ENCODE data around the gene P3H3.

The P3H3 gene

GRCh38 chr12:6828781-6829535 is 751 bp downstream of the P3H3 start:
- peak; percentile 27 for DNase-seq

- DNase-seq = no peak
These were observed 1.5 kb downstream of the P3H3 start for GRCh38 chr12:6829536-6830220.

GRCh38 chr12:6830286-6830890 is 2.2 kb downstream of the P3H3 start:
- no peak for DNase-seq

GRCh38 chr12:6830999-6831398 is 2.8 kb downstream of the P3H3 start:
- no peak for DNase-seq

GRCh38 chr12:6831450-6831995 is 3.3 kb downstream of the P3H3 start:
- no peak for DNase-seq

- DNase-seq = no peak
These were observed 3.9 kb downstream of the P3H3 start for GRCh38 chr12:6832125-6832524.

GRCh38 chr12:6833189-6833890 is 5.1 kb downstream of the P3H3 start:
- no peak for DNase-seq

- no peak for DNase-seq
These were observed 6.0 kb downstream of the P3H3 start for GRCh38 chr12:6834254-6834653.

- no peak for DNase-seq
These were observed 6.7 kb downstream of the P3H3 start for GRCh38 chr12:6834873-6835272.

- DNase-seq = no peak
These were observed 8.6 kb downstream of the P3H3 start for GRCh38 chr12:6836851-6837250.

GRCh38 chr12:6837370-6838060 is 9.3 kb downstream of the P3H3 start:
- DNase-seq = no peak

- DNase-seq = no peak
These were observed 10.6 kb downstream of the P3H3 start for GRCh38 chr12:6838854-6839253.

GRCh38 chr12:6839482-6840201 is 11.4 kb downstream of the P3H3 start:
- DNase-seq = no peak

- DNase-seq = no peak
These were observed 12.1 kb downstream of the P3H3 start for GRCh38 chr12:6840330-6840729.

GRCh38 chr12:6840761-6841515 is 12.7 kb downstream of the P3H3 start, which contains the start of gene GNB3:
Gene GNB3 (plus strand): TSS chr12:6840925. CDS start chr12:6841288, 363 bp downstream.
- DNase-seq = no peak

GRCh38 chr12:6842075-6842474 is 13.9 kb downstream of the P3H3 start:
- no peak for DNase-seq

GRCh38 chr12:6843118-6843902 is 15.1 kb downstream of the P3H3 start:
- no peak for DNase-seq

- no peak for DNase-seq
These were observed 17.2 kb downstream of the P3H3 start for GRCh38 chr12:6845395-6845794.

GRCh38 chr12:6846316-6846869 is 18.2 kb downstream of the P3H3 start:
- no peak for DNase-seq

- DNase-seq = no peak
These were observed 19.5 kb downstream of the P3H3 start for GRCh38 chr12:6847676-6848075.

All from stimulated activated CD4-positive, alpha-beta T cell treated with anti-CD3 and anti-CD28 coated beads, Interleukin-4, amount 100 ng/mL, for 24 hours (primary cell).